Liver (tissue), 9 donors: ENCODE data around the gene CADPS. TPM values are rescaled to one million over a fixed set of nuclear protein-coding genes. Genes with fewer than 3 reads are reported as not detected.

ENCODE experiments used
- DNase-seq: peaks from one replicate; pipeline ENCODE4 v3.0.0-alpha.2; 2017; ENCODE audit warnings: low spot score
- H3K27ac ChIP-seq, 2 donors: one replicate each; pipeline ENCODE4 v1.7.0; 2013; ENCODE audit warnings: inconsistent platforms in 2 of 2, low read length in 2 of 2, control low read depth in 1 of 2, low read depth in 1 of 2, mild to moderate bottlenecking in 1 of 2
- H3K27me3 ChIP-seq, 4 donors: one replicate each; pipeline versions ENCODE4 v1.6.1 to v1.7.0; 2013; ENCODE audit warnings: low read length in 3 of 4, inconsistent platforms in 1 of 4, mild to moderate bottlenecking in 1 of 4, moderate library complexity in 1 of 4; ENCODE audit not compliant: control insufficient read depth in 4 of 4, insufficient read depth in 4 of 4
- H3K36me3 ChIP-seq, 4 donors: one replicate each; pipeline versions ENCODE4 v1.6.1 to v1.7.0; 2013; ENCODE audit warnings: low read length in 3 of 4, mild to moderate bottlenecking in 3 of 4, low read depth in 1 of 4, moderate library complexity in 1 of 4; ENCODE audit not compliant: control insufficient read depth in 4 of 4, insufficient read depth in 3 of 4
- H3K4me1 ChIP-seq, 4 donors: one replicate each; pipeline versions ENCODE4 v1.6.1 to v1.7.0; 2013; ENCODE audit warnings: low read length in 3 of 4, mild to moderate bottlenecking in 3 of 4, moderate library complexity in 1 of 4; ENCODE audit not compliant: control insufficient read depth in 4 of 4, insufficient read depth in 4 of 4
- H3K4me3 ChIP-seq, 3 donors: one replicate each; pipeline versions ENCODE4 v1.6.1 to v1.7.0; 2013; ENCODE audit warnings: low read length in 3 of 3, control low read depth in 1 of 3, low read depth in 1 of 3, mild to moderate bottlenecking in 1 of 3
- H3K9ac ChIP-seq, 2 donors: one replicate each; pipeline ENCODE4 v1.7.0; 2013; ENCODE audit warnings: low read length in 2 of 2, mild to moderate bottlenecking in 2 of 2, moderate library complexity in 2 of 2, control low read depth in 1 of 2, low read depth in 1 of 2
- H3K9me3 ChIP-seq, 4 donors: one replicate each; pipeline versions ENCODE4 v1.6.1 to v1.7.0; 2013; ENCODE audit warnings: low read length in 3 of 4; ENCODE audit not compliant: control insufficient read depth in 4 of 4
- ATF3 ChIP-seq: IDR thresholded peaks from 2 replicates; pipeline ENCODE4 v1.6.1; 2016; ENCODE audit warnings: antibody characterized with exemption
- CTCF ChIP-seq: fragments of 150-350 bp; IDR thresholded peaks from 2 replicates; pipeline ENCODE4 v1.5.1; 2017; ENCODE audit warnings: improper control_type of control experiment, low read depth, low read length; ENCODE audit not compliant: missing input control
- EGR1 ChIP-seq, 2 donors: IDR thresholded peaks; 2 replicates each; pipeline ENCODE4 v1.6.1; 2016 to 2018; ENCODE audit warnings: antibody characterized with exemption in 2 of 2, low read depth in 2 of 2
- FOXA1 ChIP-seq: IDR thresholded peaks from 2 replicates; pipeline ENCODE4 v1.6.1; 2016; ENCODE audit warnings: antibody characterized with exemption
- FOXA2 ChIP-seq: IDR thresholded peaks from 2 replicates; pipeline ENCODE4 v1.6.1; 2016; ENCODE audit warnings: antibody characterized with exemption
- GABPA ChIP-seq, 2 donors: IDR thresholded peaks in 1 of 2; conservative IDR thresholded peaks in 1 of 2; 2 replicates each; pipeline ENCODE4 v1.6.1; 2016; ENCODE audit warnings: antibody characterized with exemption in 2 of 2, mild to moderate bottlenecking in 1 of 2, moderate library complexity in 1 of 2
- HNF4A ChIP-seq, 2 donors: conservative IDR thresholded peaks; 2 replicates each; pipeline ENCODE4 v1.6.1; 2016; ENCODE audit warnings: antibody characterized with exemption in 2 of 2, mild to moderate bottlenecking in 2 of 2
- HNF4G ChIP-seq: IDR thresholded peaks from 2 replicates; pipeline ENCODE4 v1.6.1; 2016; ENCODE audit warnings: antibody characterized with exemption
- JUND ChIP-seq, 2 donors: IDR thresholded peaks; 2 replicates each; pipeline ENCODE4 v1.6.1; 2016; ENCODE audit warnings: antibody characterized with exemption in 2 of 2
- MAX ChIP-seq: IDR thresholded peaks from 2 replicates; pipeline ENCODE4 v1.6.1; 2016; ENCODE audit warnings: antibody characterized with exemption
- NR2F2 ChIP-seq: IDR thresholded peaks from 2 replicates; pipeline ENCODE4 v1.6.1; 2016; ENCODE audit warnings: antibody characterized with exemption
- RAD21 ChIP-seq, 2 donors: IDR thresholded peaks; 2 replicates each; pipeline ENCODE4 v1.6.1; 2016; ENCODE audit warnings: antibody characterized with exemption in 2 of 2, mild to moderate bottlenecking in 2 of 2
- REST ChIP-seq: IDR thresholded peaks from 2 replicates; pipeline ENCODE4 v1.6.1; 2016; ENCODE audit warnings: antibody characterized with exemption, mild to moderate bottlenecking
- RXRA ChIP-seq, 2 donors: IDR thresholded peaks; 2 replicates each; pipeline ENCODE4 v1.6.1; 2017 to 2018; ENCODE audit warnings: antibody characterized with exemption in 2 of 2, mild to moderate bottlenecking in 1 of 2
- SP1 ChIP-seq: IDR thresholded peaks from 2 replicates; pipeline ENCODE4 v1.6.1; 2018; ENCODE audit warnings: antibody characterized with exemption, mild to moderate bottlenecking
- TAF1 ChIP-seq: conservative IDR thresholded peaks from 2 replicates; pipeline ENCODE4 v1.6.1; 2016; ENCODE audit warnings: antibody characterized with exemption, mild to moderate bottlenecking
- WGBS: extraction: QIAGEN DNeasy Blood & Tissue Kit; methylation state at CpG from one replicate; pipeline ENCODE4 v1.1.7; 2013; 5-methylcytosine and 5-hydroxymethylcytosine counted together
- polyA plus RNA-seq, 2 donors: library from polyadenylated mRNA; stranded (reverse) in 1 of 2; unstranded in 1 of 2; fragments of 200-250 nt in 1 of 2; fragments of >200 nt in 1 of 2; fragmentation: Nextera tagmentation in 1 of 2; extraction: Ambion mirVana in 1 of 2; gene quantifications; one replicate each; pipeline versions ENCODE4 v1.2.1 to v1.2.3, GENCODE V29; 2013 to 2015
- total RNA-seq, 2 donors: library from RNA; depleted of rRNA; stranded (reverse); fragments of >200 nt; gene quantifications; one replicate each; pipeline ENCODE4 v1.2.3, GENCODE V29; 2014
- TF ChIP-seq, protein P1 (sequence below): IDR thresholded peaks from 2 replicates; pipeline ENCODE4 v1.6.1; 2016; ENCODE audit warnings: antibody characterized with exemption
- donor health status: healthy.
- donor health status: healthy.
- donor health status: healthy.
- donor health status: healthy.
- donor health status: healthy.

The CADPS gene
- total and polyA plus RNA-seq, 4 donors: 0.05 to 0.37 (median 0.17) TPM; not detected in 1

DNA sequence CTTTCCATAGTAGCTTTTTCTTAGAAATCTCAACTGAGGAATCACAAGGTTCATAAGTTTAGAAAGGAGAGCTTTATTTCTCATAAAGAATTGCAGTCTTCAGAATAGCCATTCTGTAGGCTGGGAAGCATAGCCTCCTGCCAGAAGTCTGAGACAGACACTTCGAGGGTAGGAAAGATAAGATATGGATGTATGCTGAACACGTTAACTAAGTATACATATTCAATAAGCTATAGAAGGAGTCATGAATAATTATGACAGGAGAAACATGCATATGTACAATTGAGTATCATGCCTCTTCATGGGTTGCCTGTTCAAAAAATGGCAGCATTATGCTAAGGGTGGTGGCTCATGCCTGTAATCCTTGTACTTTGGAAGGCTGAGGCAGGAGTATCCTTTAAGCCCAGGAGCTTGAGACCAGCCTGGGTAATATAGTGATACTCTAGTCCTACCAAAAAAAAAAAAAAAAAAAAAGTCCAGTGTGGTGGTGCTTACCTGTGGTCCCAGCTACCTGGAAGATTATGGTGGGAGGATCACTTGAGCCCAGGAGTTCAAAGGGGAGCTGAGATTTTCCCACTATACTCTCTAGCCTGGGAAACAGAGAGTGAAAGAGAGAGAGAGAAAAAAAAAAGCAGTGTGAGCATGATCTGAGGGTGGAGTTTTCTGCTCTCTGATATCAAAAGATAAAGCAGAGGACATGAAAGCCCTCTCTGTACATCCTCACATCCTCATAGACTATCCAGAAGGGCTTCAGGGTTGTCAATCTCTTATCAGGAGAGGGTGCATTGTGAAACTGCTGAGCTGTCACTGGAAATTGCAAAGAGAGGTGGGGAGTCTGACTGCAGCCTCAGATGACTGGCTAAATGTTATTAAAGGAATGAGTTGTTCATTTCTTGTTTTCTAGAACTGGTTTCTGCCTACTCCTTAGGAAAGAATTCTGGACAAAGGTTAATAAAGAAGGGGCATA lies 23.6 kb upstream of the CADPS start:
- 45% methylated on average over 2 of the region's 2 CpGs for WGBS
- Histone ChIP-seq H3K4me3 (no peak overlapping the region), H3K9me3 (no peaks in the 10 kb centered on the region), H3K36me3 (no peaks in the 10 kb centered on the region), H3K4me1 (no peaks in the 10 kb centered on the region), H3K27me3 (peaks cover 0 to 8% (median 0%) of the 10 kb centered on the region in 4 donors), H3K27ac (no peak overlapping the region), H3K9ac (no peak overlapping the region)
- DNase-seq: no peak
- no peak for TF ChIP-seq HNF4G

- Histone ChIP-seq H3K4me1 (no peaks in the 10 kb centered on the region), H3K4me3 (no peak overlapping the region), H3K9me3 (no peaks in the 10 kb centered on the region), H3K27ac (no peak overlapping the region), H3K27me3 (peaks cover 0 to 6% (median 0%) of the 10 kb centered on the region in 4 donors), H3K36me3 (no peaks in the 10 kb centered on the region), H3K9ac (no peak overlapping the region)
- no peak for TF ChIP-seq TAF1
- no peak for TF ChIP-seq HNF4G
- no peak for TF ChIP-seq REST
- no peak for TF ChIP-seq NR2F2
- no peak for TF ChIP-seq FOXA1
- TF ChIP-seq CTCF: no peak
- TF ChIP-seq HNF4A (conservative IDR thresholded peaks at IDR 0.05): no peak
- TF ChIP-seq JUND (IDR thresholded peaks at IDR 0.05): no peak
- TF ChIP-seq, protein P1, sequence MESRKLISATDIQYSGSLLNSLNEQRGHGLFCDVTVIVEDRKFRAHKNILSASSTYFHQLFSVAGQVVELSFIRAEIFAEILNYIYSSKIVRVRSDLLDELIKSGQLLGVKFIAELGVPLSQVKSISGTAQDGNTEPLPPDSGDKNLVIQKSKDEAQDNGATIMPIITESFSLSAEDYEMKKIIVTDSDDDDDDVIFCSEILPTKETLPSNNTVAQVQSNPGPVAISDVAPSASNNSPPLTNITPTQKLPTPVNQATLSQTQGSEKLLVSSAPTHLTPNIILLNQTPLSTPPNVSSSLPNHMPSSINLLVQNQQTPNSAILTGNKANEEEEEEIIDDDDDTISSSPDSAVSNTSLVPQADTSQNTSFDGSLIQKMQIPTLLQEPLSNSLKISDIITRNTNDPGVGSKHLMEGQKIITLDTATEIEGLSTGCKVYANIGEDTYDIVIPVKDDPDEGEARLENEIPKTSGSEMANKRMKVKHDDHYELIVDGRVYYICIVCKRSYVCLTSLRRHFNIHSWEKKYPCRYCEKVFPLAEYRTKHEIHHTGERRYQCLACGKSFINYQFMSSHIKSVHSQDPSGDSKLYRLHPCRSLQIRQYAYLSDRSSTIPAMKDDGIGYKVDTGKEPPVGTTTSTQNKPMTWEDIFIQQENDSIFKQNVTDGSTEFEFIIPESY: no peak
- TF ChIP-seq MAX: no peak
- no peak for TF ChIP-seq EGR1 (IDR thresholded peaks at IDR 0.05; ENCODE audit: low read depth in 2 of 2)
- no peak for TF ChIP-seq SP1
- TF ChIP-seq RXRA (IDR thresholded peaks at IDR 0.05): no peak
- no peak for TF ChIP-seq ATF3
- no peak for TF ChIP-seq RAD21 (IDR thresholded peaks at IDR 0.05)
- no peak for TF ChIP-seq FOXA2
- TF ChIP-seq GABPA (IDR thresholded peaks at IDR 0.05 in 1 of 2, conservative IDR thresholded peaks at IDR 0.05 in 1 of 2): no peak
- no peak for DNase-seq
- WGBS: 80% methylated on average over 3 of the region's 3 CpGs
Observed at GRCh38 chr3:62895901-62896300, 20.7 kb upstream of the CADPS start.
